Stimulated activated CD8-positive, alpha-beta memory T cell treated with anti-CD3 and anti-CD28 coated beads, Interleukin-15, amount 100 ng/mL, for 24 hours (primary cell): ENCODE measurements around the gene ZNF816.
"Not testable (repeated sequence)": the region's sequence is repeated elsewhere in the genome, so short reads cannot be mapped to it uniquely, and the experiment has no call there.

Source experiments
- DNase-seq: peaks from one replicate; pipeline ENCODE4 v3.0.0-alpha.2; 2020; ENCODE audit warnings: low read depth

The ZNF816 gene

DNA sequence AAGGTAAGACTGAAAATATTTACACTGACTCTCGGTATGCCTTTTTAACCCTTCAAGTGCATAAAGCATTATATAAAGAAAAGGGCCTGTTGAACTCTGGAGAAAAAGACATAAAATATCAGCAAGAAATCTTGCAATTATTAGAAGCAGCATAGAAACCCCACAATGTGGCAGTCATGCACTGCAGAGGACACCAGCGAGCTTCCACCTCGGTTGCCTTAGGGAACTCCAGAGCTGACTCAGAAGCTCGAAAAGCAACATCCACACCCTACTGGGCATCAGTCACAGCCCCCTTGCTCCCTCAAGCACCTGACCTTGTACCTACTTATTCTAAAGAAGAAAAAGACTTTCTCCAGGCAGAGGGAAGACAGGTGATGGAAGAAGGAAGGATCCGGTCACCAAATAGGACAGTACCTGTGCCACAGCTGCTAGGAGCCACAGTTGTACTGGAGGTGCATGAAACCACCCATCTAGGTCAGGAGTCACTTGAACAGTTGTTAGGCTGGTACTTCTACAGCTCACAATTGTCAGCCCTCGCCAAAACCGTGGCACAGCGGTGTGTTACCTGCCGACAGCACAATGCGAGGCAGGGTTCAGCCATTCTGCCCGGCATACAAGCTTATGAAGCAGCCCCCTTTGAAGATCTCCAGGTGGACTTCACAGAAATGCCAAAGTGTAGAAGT, 2.9 kb downstream of the ZNF816 start:
- no peak for DNase-seq

DNA sequence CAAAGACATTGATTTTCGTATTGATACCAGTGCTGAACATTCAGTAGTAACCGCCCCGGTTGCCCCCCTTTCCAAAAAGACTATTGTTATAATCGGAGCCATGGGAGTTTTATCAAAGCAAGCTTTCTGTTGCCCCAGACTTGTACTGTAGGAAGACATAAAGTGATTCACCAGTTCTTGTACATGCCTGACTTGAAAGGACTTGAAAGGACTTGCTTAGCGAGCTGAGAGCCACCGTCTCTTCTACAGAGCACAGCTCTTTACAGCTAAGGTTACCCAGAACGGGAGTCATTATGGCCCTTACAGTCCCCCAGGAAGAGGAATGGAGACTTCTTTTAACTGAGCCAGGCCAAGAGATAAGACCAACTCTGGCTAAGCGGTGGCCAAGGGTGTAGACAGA, 5.1 kb downstream of the ZNF816 start:
- no peak for DNase-seq

DNA sequence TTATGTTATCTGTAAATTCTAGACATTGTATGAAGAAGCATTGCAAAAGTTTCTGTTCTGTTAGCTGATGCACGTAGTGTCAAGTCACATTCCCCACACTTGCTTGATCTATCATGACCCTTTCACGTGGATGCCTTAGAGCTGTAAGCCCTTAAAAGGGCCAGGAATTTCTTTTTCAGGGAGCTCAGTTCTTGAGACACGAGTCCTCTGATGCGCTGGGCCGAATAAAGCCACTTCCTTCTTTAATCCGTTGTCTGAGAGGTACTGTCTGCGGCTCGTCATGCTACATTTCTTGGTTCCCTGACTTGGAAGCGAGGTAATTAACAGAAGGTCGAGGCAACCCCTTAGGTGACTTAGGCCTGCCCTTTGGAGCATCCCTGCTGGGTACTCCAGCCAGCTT, 5.8 kb downstream of the ZNF816 start:
- DNase-seq, result no peak

DNA sequence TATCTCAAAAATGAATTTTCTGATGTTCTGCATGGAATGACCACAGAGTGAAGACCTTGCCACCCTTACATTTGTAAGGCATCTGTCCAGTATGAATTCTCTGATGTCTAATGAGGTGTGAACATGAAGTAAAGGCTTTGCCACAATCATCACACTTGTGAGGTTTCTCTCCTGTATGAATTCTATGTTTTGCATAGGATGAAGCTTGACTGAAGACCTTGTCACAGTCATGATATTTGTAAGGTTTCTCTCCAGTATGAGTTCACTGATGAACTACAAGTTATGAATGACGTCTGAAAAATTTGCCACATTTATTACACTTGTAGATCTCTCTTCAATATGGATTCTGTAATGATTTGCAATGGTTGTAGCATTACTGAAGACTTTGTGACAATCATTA, 13.3 kb downstream of the ZNF816 start:
- DNase-seq, result no peak

DNA sequence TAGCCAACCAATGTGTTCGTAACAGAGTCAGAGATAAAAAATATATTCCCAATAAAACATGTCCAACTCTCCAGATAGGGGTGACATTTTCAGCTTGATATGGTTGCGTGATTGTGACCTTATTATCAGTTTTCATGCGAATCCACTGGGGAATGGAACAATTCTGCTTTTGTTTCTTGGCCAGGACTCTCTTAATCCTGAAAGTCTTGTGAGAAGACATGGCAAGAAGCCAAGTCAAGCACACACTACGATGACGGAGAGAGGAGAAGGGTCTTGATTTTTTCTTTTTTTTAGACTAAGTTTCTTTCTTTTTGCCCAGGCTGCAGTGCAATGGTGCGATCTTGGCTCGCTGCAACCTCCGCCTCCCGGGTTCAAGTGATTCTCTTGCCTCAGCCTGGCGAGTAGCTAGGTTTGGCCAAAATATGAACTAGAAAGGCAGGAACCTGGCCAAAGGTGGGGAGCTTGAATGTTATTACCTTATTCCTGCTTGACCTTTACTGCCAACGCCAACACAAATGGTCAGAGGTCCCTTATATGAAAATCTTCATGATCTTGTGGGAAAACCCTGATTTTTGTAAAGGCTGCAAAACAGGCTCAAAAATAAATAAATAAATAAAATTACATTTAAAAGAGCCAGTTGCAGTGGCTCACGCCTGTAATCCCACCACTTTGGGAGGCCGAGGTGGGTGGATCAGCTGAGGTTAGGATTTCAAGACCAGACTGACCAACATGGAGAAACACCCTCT, 14.5 kb downstream of the ZNF816 start:
- no peak for DNase-seq

DNA sequence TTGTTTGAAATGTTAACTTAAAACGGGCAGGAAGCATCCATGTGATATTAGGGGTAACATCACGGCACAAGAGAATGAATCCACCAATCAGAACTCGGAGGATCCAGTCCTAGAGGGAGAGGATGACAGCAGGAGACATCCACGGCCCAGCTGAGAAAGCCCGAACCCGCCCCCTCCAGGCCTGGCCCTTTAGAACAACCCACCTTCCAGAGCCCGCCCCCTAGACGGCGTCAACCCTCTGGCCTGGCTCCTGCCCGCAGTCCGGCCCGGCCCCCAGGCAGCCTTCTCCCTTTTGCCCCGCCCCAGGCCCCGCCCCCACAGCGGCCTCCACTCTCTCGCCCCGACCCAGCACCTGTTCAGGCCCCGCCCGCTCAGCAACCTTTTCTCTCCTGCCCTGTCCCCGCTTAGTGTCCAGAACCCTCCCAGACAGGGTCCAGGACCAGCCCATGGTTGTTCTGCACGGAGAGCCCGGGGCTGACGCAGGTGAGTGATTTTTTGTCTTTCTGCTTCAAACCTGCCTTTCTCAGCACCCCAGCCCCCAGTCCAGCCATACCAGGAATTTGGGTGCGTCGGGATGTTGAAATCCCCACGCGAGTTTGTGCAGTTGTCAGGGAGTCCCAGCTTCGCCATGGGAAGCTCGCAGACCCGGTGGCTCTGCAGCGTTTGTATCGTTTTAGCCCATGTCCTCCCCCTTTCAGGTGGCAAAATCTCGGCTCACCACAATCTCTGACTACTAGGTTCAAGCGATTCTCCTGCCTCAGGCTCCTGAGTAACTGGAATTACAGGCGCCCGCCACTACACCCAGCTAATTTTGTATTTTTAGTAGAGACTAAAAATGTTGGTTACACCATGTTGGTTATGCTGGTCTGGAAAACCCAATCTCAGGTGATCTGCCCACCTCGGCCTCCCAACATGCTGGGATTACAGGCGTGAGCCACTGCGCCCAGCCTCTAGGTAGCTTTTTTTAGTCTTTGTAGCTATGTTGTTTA, 16.1 kb downstream of the ZNF816 start:
- DNase-seq, result no peak

DNA sequence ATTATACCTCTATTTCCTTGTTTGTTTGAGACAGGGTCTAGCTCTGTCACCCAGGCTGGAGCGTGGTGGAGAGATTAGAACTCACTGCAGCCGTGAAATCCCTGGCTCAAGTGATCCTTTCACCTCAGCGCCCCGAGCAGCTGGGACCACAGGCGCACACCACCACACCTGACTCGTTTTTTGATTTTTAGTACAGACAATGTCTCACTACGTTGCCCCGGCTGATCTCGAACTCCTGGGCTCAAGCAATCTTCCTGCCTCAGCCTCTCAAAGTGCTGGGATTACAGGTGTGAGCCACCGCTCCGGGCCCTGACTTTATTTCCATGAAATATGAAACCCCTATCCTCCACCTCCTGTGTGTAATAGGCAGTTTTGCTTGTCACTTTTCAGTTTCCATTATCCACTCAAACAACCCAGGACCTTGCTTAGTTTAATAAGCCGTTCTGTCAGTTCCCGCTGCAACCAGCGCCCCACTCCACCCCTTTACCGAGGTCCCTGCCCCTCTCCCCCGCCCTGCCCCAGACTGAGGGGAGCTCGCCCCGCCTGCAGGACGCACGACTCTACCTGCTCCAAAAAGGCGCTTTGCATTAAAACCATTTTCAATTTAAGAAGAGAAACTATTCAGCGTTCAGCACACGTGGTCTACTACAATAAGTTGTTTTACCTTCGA, 16.9 kb downstream of the ZNF816 start:
- no peak for DNase-seq

- not testable (repeated sequence) for DNase-seq
These were observed 17.8 kb downstream of the ZNF816 start for GRCh38 chr19:52944703-52945493.

DNA sequence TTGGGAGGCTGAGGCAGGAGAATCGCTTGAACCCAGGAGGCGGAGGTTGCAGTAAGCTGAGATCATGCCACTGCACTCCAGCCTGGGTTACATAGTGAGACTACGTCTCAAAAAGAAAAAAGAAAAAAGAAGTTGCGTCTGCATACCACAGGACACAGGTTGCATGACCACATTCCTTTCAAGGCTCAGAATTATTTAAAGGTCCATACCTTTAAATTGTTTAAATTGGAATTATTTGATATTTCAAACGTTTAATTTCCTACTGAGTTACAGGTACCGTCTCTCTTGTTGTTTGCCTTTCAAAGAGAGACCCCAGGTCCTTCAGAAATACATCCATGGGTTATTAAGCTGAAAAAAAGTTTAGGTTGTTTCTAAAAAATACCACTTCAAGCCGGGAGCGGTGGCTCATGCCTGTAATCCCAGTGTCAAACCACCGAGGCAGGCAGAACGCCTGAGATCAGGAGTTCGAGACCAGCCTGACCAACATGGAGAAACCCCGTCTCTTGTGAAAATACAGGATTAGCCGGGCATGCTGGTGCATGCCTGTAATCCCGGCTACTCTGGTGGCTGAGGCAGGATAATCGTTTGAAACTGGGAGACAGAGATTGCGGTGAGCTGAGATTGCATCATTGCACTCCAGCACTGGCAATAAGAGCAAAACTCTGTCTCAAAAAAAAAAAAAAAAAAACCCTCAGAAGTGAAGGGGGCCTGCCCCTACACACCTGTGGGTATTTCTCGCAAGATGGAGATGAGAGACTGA, 18.6 kb downstream of the ZNF816 start:
- no peak for DNase-seq

GRCh38 chr19:52943134-52943883, 19.4 kb downstream of the ZNF816 start:
- DNase-seq, result no peak

- DNase-seq, result peak; percentile 82
These were observed 20.1 kb downstream of the ZNF816 start for GRCh38 chr19:52942386-52943133.

DNA sequence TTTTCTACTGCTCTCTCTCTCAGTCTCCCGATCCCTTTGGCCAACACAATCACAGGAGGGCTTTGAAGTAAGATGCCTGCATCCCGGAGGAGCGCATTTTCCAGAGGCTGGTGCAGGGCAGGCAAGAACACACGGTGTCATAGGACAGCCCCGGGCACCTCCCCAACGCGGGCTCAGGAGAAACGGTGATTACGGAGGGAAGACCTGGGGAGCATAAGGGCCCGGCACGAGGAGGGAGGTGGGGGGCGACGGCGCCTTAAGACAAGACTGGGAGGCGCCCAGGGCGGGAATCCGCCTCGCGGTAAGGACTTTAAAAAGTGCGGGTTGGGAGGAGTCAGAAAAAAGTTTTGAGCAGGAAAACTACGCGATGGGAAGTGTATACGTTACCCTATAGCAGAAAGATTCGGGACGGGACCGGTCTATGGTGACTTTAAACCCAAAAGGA, 20.7 kb downstream of the ZNF816 start:
- peak; percentile 4 for DNase-seq

- DNase-seq, result not testable (repeated sequence)
These were observed 21.2 kb downstream of the ZNF816 start for GRCh38 chr19:52941523-52941922.

GRCh38 chr19:52940905-52941304, 21.8 kb downstream of the ZNF816 start:
- not testable (repeated sequence) for DNase-seq

- DNase-seq, result no peak
These were observed 23.9 kb downstream of the ZNF816 start for GRCh38 chr19:52938761-52939160.

- DNase-seq, result no peak
These were observed 25.7 kb downstream of the ZNF816 start for GRCh38 chr19:52936954-52937325.

GRCh38 chr19:52936151-52936953, 26.3 kb downstream of the ZNF816 start:
- no peak for DNase-seq

DNA sequence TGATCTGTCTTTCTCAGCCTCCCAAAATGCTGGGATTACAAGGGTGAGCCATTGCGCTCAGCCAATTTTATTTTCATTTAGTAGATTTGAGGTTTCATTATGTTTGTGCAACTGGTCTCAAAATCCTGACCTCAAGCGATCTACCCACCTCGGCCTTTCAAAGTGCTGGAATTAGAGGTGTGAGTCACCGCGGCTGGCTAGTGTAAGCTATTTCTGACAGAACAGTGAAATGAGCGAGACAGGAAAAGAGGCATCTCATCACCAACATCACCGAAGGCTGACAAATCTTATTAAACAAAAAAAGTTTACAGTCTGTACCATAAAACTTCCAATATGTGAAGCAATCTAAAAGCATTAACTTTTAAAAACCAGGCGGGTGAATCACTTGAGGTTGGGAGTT, 27.2 kb downstream of the ZNF816 start:
- DNase-seq, result no peak
